ENCODE results near the gene MEIOB.

Gene MEIOB

DNA sequence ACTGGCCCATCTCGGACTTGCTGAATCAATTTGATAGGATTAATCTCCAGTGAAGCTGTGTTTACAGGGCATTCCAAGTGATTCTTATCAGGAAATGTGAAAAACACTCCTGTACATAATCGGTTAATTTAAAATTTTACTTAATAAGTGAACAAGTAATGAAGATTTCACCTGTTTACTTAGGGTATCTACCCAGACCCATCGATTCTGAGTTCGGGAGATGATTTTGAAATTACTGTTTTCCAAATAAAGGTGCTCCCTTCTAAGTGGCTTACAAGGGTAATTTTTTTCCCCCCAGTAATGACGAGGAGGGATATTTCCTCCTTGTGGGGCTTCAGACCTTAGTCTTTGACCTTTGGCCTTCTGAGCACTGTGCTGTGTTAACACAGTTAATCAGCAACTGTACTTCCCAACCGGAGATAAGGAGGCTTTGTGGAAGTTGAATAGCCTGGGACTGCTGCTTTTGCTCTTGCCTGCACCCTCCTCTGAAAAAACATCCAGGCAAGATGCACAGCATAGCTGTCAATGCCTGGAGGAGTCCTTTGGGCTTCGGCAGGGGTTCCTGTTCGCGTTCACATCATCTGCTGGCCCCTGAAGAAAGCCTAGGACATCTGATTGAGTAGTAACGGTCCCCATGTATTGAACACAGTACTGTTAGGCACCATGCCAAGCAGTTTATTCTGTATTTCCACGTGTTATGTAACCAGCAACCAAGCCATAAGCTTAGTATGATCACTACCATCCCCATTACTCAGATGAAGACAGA lies 43.1 kb downstream of the MEIOB start:
- no peak for DNase-seq

- DNase-seq, result peak; percentile 92
These were observed 45.0 kb downstream of the MEIOB start, which contains the start of the genes FAHD1 and HAGH for GRCh38 chr16:1826691-1827573. FAHD1 (plus strand) TSS chr16:1827206; CDS start chr16:1827239, 33 bp downstream. HAGH (minus strand) TSS chr16:1826825; CDS start chr16:1826787, 38 bp downstream.

GRCh38 chr16:1825864-1826690 lies 45.9 kb downstream of the MEIOB start:
- no peak for DNase-seq

- no peak for DNase-seq
These were observed 46.5 kb downstream of the MEIOB start for GRCh38 chr16:1825381-1825863.

GRCh38 chr16:1823821-1824220 lies 48.1 kb downstream of the MEIOB start:
- peak; percentile 11 for DNase-seq

DNA sequence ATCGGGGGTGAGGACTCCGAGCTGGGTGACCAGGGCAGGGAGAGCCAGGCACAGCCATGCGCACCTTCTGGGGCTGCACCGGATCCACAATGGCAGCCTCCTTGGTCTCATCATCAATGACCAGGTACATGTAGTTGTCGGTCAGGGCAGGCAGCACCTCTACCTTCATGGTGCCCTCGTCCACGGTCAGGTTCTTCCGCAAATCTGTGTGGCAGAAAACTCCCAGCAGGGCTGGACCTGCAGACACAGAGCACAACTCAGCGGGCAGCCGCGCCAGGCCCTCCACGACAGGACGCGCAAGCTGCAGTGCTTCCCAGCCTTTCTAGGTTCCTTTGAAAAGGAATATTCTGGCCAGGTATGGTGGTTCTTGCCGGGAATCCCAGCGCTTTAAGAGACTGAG lies 49.2 kb downstream of the MEIOB start:
- DNase-seq, result no peak

DNA sequence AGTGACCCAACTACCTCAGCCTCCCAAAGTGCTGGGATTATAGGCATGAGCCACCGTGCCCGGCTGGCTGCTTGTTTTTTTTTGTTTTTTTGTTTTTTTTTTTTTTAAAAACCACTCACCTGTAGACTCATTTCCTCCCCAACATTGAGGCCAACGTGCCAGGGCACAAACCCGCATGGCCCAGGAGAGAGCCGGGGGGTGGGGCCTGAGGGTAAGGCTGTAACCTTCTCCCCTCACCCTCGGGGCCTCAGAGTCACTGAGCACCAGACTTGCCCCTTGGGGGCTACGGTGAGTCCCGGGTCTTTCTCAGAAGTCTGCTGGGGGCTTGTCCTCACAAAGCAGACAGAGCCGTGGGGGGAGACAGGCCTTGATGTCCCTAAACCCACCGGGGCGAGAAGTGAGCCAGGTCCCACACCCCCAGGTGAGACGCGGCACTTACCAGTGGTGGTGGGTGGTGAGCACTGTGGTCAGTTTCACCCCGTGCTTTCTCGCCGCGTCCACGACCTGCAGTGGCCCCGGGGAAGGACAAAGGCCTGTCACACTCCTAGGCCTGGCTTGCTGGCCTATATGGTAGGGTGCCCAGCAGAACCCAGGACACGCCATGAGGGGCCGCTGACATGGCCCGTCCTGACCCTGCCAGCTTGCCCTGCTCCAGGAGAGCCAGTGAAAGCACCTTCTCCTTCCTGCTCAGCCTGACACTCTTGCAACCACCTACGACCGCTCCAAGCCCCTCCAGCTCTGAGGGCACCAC lies 49.9 kb downstream of the MEIOB start:
- no peak for DNase-seq

- DNase-seq, result no peak
These were observed 51.0 kb downstream of the MEIOB start for GRCh38 chr16:1820946-1821290.

DNA sequence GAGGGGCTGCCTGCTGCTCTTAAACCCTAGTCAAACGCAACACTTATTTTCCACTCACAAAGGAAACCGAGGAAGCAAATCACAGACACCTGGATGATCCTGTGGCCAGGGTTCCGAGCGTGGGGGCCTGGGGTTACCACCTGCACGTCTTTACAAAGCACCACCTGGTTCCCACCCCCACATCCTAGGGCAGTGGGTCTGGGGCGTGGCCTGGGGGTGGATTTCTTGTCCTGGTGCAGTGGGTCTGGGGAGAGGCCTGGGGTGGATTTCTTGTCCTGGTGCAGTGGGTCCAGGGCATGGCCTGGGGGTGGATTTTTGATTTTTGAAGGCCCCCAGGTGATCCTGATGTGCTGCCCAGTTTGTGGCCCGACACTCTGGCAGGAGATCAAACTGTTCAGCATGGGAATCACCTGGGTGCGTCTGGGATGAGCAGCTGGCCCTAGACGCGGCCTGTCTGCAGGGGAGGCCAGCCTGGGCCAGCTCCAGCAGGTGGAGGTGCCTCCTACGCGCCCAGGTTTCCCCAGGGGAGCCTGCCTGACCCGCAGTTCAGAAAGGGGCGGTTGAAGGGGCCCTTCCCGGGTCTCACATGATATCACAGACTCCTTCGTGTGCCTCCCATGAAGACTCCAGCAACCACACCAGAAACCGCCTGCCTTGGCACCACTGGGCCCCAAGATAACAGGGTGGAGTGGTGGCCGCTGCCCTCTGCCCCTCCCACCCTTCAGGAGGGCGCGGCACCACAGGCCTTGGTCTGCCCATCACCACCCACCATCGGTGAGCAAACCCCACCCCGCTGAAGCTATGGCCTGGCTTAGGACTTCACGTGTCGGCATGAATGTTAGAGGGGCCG lies 51.6 kb downstream of the MEIOB start:
- no peak for DNase-seq

DNA sequence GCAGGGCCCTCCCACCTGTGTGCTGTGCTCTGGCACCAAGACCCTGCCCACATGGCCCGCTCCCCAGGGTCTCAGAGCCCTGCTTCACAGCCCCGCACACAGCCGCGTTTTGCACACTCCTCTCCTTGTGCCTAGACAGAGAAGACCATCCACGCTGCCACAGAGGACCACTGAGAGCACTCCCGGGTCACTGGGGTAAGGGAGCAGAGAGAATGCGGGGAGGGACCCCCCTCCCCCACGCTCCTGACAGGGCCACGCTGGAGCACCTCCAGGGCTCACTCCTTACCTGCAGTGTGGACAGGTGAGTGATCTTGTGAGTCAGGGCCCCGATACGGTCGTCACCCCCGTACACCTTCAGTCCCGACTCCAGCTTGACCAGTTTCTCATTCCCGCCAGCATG lies 52.4 kb downstream of the MEIOB start:
- DNase-seq, result no peak

GRCh38 chr16:1818873-1819525 lies 53.0 kb downstream of the MEIOB start:
- no peak for DNase-seq

DNA sequence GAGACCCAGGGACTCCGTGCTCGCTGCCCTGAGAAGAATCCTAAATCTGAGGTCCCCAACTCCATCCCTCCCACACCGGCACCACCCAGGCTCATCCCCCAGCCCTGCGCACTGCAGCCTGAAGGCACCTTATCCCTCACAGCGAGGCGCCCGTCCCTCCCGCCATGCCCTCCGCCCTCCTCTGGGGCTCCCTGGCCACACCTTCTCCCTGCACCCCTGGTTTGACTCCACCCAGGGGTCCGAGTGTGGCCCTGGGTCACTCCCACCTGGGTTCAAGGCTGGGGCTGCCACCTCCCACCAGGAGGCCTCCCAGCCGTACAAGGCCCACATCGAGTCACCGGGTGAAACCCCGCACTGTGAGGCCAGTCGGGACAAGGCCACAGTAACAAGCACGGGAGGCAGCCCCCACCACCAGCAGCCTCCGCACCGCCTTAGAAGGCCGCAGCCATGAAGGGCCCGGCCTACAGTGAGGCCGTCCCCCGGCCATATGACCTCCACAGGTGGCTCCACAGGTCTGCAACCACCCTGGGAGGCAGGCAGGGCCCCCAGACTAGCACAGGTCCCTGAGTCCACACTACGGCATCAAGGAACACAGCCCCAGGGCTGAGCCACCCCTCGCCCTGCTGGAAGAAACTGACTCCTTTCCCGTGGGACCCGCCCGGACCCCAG lies 53.6 kb downstream of the MEIOB start:
- no peak for DNase-seq

- no peak for DNase-seq
These were observed 54.2 kb downstream of the MEIOB start for GRCh38 chr16:1817716-1818115.

GRCh38 chr16:1817276-1817589 lies 54.7 kb downstream of the MEIOB start:
- DNase-seq, result no peak

GRCh38 chr16:1816396-1817275 lies 55.3 kb downstream of the MEIOB start:
- DNase-seq, result no peak

- no peak for DNase-seq
These were observed 56.5 kb downstream of the MEIOB start for GRCh38 chr16:1815461-1815860.

DNA sequence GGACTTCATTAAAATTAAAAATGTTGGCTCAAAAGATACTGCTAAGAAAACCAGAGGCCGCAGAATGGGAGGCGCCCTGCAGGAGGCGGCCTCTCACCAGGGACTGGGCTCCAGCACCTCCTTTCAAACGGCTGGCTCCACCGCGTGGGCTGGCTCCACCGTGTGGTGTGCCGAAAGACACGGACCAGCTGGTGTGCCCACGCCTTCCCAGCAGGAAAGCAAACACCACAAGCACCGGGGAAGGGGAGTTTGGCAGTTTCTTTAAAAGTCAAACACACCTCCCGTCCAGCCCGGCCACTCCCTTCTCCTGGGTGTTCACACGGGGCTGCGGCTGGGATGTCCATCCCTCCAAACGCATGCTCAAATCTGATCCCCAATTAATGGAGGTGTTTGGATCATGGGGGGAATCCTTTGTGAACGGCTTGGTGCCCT lies 59.2 kb downstream of the MEIOB start:
- peak; percentile 48 for DNase-seq

GRCh38 chr16:1810536-1810935 lies 61.4 kb downstream of the MEIOB start:
- no peak for DNase-seq

GRCh38 chr16:1810106-1810505 lies 61.9 kb downstream of the MEIOB start:
- no peak for DNase-seq
